Measurements from ENCODE around the gene KIF12. TPM values are rescaled to one million over a fixed set of nuclear protein-coding genes. Genes with fewer than 3 reads are reported as not detected.

KIF12 gene
- total and polyA plus RNA-seq, 2 of the 13 experiments (the other 11 are each of a cell fraction or from before 2014, with no cell fraction given): 1.8 to 12.5 TPM

- TF ChIP-seq SMAD1 (CRISPR knock-in tag; IDR thresholded peaks at IDR 0.05; ENCODE audit: borderline replicate concordance, low read depth): peak; percentile 87; the same call in 1 of the 2 replicates
- TF ChIP-seq ZNF609 (CRISPR knock-in tag; IDR thresholded peaks at IDR 0.05; ENCODE audit: borderline replicate concordance): peak; percentile 98
- TF ChIP-seq, protein P1, sequence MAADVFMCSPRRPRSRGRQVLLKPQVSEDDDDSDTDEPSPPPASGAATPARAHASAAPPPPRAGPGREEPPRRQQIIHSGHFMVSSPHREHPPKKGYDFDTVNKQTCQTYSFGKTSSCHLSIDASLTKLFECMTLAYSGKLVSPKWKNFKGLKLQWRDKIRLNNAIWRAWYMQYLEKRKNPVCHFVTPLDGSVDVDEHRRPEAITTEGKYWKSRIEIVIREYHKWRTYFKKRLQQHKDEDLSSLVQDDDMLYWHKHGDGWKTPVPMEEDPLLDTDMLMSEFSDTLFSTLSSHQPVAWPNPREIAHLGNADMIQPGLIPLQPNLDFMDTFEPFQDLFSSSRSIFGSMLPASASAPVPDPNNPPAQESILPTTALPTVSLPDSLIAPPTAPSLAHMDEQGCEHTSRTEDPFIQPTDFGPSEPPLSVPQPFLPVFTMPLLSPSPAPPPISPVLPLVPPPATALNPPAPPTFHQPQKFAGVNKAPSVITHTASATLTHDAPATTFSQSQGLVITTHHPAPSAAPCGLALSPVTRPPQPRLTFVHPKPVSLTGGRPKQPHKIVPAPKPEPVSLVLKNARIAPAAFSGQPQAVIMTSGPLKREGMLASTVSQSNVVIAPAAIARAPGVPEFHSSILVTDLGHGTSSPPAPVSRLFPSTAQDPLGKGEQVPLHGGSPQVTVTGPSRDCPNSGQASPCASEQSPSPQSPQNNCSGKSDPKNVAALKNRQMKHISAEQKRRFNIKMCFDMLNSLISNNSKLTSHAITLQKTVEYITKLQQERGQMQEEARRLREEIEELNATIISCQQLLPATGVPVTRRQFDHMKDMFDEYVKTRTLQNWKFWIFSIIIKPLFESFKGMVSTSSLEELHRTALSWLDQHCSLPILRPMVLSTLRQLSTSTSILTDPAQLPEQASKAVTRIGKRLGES (CRISPR knock-in tag; IDR thresholded peaks at IDR 0.05; ENCODE audit: borderline replicate concordance): peak; percentile 45; the same call in 1 of the 2 replicates
- TF ChIP-seq SOX5 (CRISPR knock-in tag; IDR thresholded peaks at IDR 0.05; ENCODE audit: borderline replicate concordance): peak; percentile 87
- 0 out of 2 replicates have a peak, but pooled peaks have one; percentile 52 for TF ChIP-seq SMAD9 (CRISPR knock-in tag; IDR thresholded peaks at IDR 0.05)
- TF ChIP-seq POLR2AphosphoS2 (IDR thresholded peaks at IDR 0.05; ENCODE audit: low read depth, low read length): no peak
- TF ChIP-seq SIN3B (IDR thresholded peaks at IDR 0.05; ENCODE audit: low read length): 0 out of 2 replicates have a peak, but pooled peaks have one; percentile 44
- TF ChIP-seq HCFC1 (IDR thresholded peaks at IDR 0.05; ENCODE audit: low read depth, low read length): no peak
- TF ChIP-seq, protein P2, sequence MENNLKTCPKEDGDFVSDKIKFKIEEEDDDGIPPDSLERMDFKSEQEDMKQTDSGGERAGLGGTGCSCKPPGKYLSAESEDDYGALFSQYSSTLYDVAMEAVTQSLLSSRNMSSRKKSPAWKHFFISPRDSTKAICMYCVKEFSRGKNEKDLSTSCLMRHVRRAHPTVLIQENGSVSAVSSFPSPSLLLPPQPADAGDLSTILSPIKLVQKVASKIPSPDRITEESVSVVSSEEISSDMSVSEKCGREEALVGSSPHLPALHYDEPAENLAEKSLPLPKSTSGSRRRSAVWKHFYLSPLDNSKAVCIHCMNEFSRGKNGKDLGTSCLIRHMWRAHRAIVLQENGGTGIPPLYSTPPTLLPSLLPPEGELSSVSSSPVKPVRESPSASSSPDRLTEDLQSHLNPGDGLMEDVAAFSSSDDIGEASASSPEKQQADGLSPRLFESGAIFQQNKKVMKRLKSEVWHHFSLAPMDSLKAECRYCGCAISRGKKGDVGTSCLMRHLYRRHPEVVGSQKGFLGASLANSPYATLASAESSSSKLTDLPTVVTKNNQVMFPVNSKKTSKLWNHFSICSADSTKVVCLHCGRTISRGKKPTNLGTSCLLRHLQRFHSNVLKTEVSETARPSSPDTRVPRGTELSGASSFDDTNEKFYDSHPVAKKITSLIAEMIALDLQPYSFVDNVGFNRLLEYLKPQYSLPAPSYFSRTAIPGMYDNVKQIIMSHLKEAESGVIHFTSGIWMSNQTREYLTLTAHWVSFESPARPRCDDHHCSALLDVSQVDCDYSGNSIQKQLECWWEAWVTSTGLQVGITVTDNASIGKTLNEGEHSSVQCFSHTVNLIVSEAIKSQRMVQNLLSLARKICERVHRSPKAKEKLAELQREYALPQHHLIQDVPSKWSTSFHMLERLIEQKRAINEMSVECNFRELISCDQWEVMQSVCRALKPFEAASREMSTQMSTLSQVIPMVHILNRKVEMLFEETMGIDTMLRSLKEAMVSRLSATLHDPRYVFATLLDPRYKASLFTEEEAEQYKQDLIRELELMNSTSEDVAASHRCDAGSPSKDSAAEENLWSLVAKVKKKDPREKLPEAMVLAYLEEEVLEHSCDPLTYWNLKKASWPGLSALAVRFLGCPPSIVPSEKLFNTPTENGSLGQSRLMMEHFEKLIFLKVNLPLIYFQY (CRISPR knock-in tag; IDR thresholded peaks at IDR 0.05; ENCODE audit: borderline replicate concordance): peak; percentile 85
- TF ChIP-seq ISX (CRISPR knock-in tag; conservative IDR thresholded peaks at IDR 0.05): 0 out of 2 replicates have a peak, but pooled peaks have one; percentile 10
- no peak for TF ChIP-seq ZNF414 (CRISPR knock-in tag; IDR thresholded peaks at IDR 0.05)
- no peak for TF ChIP-seq PHB2 (IDR thresholded peaks at IDR 0.05; ENCODE audit: partially characterized antibody)
- peak; percentile 98 for TF ChIP-seq THRA (CRISPR knock-in tag; IDR thresholded peaks at IDR 0.05; ENCODE audit: borderline replicate concordance)
- peak; percentile 97 for TF ChIP-seq ZNF292 (CRISPR knock-in tag; IDR thresholded peaks at IDR 0.05; ENCODE audit: borderline replicate concordance, low read depth)
Observed at GRCh38 chr9:114078021-114078780, 20.9 kb downstream of the KIF12 start, which contains the start of gene AMBP (continued).
